Lung (tissue), 12 donors: ENCODE results near the gene ARHGAP42. TPM values are rescaled to one million over a fixed set of nuclear protein-coding genes. Genes with fewer than 3 reads are reported as not detected.

Experiments
- ATAC-seq: fragments of 200-7000 bp; cut with Tn5 transposase; one replicate; pipeline ENCODE4 v1.9.1; 2020; ENCODE audit warnings: moderate number of reproducible peaks; ENCODE audit not compliant: insufficient read depth, low FRiP score
- DNase-seq, 3 donors: peaks; one replicate each; pipeline ENCODE4 v3.0.0-alpha.2; 2013 to 2017
- H3K27ac ChIP-seq, 2 donors: one replicate each; pipeline ENCODE4 v1.5.1; 2013; ENCODE audit warnings: mild to moderate bottlenecking in 2 of 2, moderate library complexity in 2 of 2, control low read depth in 1 of 2, inconsistent platforms in 1 of 2, low read depth in 1 of 2, low read length in 1 of 2
- H3K27me3 ChIP-seq, 3 donors: one replicate each; pipeline ENCODE4 v1.5.1; 2013; ENCODE audit warnings: low read length in 2 of 3; ENCODE audit not compliant: control insufficient read depth in 3 of 3, insufficient read depth in 3 of 3
- H3K36me3 ChIP-seq, 4 donors: one replicate each; pipeline ENCODE4 v1.5.1; 2013; ENCODE audit warnings: low read length in 4 of 4, mild to moderate bottlenecking in 1 of 4, moderate library complexity in 1 of 4; ENCODE audit not compliant: control insufficient read depth in 4 of 4, insufficient read depth in 4 of 4
- H3K4me1 ChIP-seq, 5 donors: one replicate each; pipeline ENCODE4 v1.5.1; 2013; ENCODE audit warnings: low read length in 5 of 5, mild to moderate bottlenecking in 2 of 5, moderate library complexity in 1 of 5; ENCODE audit not compliant: control insufficient read depth in 5 of 5, insufficient read depth in 5 of 5
- H3K4me3 ChIP-seq: one replicate; pipeline ENCODE4 v1.5.1; 2013; ENCODE audit warnings: mild to moderate bottlenecking, control low read depth, moderate library complexity
- H3K9ac ChIP-seq, 2 donors: one replicate each; pipeline ENCODE4 v1.5.1; 2013; ENCODE audit warnings: low read length in 2 of 2, control low read depth in 1 of 2; ENCODE audit not compliant: insufficient read depth in 1 of 2
- H3K9me3 ChIP-seq, 4 donors: one replicate each; pipeline ENCODE4 v1.5.1; 2013; ENCODE audit warnings: low read length in 3 of 4, mild to moderate bottlenecking in 1 of 4, moderate library complexity in 1 of 4; ENCODE audit not compliant: control insufficient read depth in 4 of 4, insufficient read depth in 3 of 4
- CTCF ChIP-seq: IDR thresholded peaks from 2 replicates; pipeline ENCODE4 v1.5.1; 2012; ENCODE audit warnings: mild to moderate bottlenecking; ENCODE audit errors: control extremely low read depth, extremely low read depth
- WGBS, 2 donors: extraction: QIAGEN DNeasy Blood & Tissue Kit; methylation state at CpG; one replicate each; pipeline ENCODE4 v1.1.7; 2013; 5-methylcytosine and 5-hydroxymethylcytosine counted together
- polyA plus RNA-seq, 2 donors: library from polyadenylated mRNA; stranded (reverse); fragments of 200-250 nt; gene quantifications; one replicate each; pipeline ENCODE4 v1.2.1, GENCODE V29; 2013
- total RNA-seq, 2 donors: library from RNA; depleted of rRNA in 1 of 2; stranded (reverse); fragments of >200 nt in 1 of 2; gene quantifications; one replicate each; pipeline ENCODE4 v1.2.1, GENCODE V29; 2014 to 2021
- donor health status: control.
- donor health status: control.
- donor health status: Bipolar disorder and iron deficiency.
- donor health status: healthy.
- donor health status: DM: yes; HTN: yes; CAD: no.

The ARHGAP42 gene
- total and polyA plus RNA-seq, 4 donors = 4.1 to 58.6 (median 10.3) TPM

- no peaks in the 10 kb centered on the region for H3K36me3 ChIP-seq
- no peaks in the 10 kb centered on the region for H3K9me3 ChIP-seq
- no peak for TF ChIP-seq CTCF
- peaks cover 0 to 14% (median 6%) of the 10 kb centered on the region in 5 donors for H3K4me1 ChIP-seq
- no peak overlapping the region for H3K4me3 ChIP-seq
- ATAC-seq = no peak
- DNase-seq = no peak
- H3K27me3 ChIP-seq = no peaks in the 10 kb centered on the region
- 70 to 77% methylated on average over 6 of the region's 6 CpGs for WGBS, 2 donors
- H3K27ac ChIP-seq = no peak overlapping the region
- no peak overlapping the region for H3K9ac ChIP-seq
Observed at GRCh38 chr11:100667449-100667848, 19.6 kb upstream of the ARHGAP42 start.

DNA sequence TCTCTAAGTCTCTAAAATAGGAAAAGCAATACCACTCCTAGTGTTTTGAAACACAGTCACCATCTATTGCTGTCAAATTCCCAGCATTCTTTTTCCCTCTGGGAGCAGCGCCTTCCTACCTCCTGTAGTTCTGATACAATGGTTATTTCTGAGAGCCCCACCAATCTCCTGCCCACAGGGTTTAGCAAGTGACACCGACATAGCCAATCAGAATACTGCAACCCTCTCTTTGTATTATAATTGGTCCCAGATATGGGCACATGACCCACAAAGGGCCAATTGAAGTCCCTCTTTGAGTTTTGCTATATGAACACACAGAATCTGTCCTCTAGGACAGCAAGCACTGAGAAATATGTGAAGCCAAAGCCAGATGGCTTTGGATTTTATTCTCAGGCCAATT is 16.9 kb upstream of the ARHGAP42 start:
- Histone ChIP-seq H3K9ac (no peak overlapping the region), H3K36me3 (no peaks in the 10 kb centered on the region), H3K27ac (no peak overlapping the region), H3K4me1 (peaks cover 0 to 22% (median 11%) of the 10 kb centered on the region in 5 donors), H3K27me3 (no peaks in the 10 kb centered on the region), H3K4me3 (no peak overlapping the region), H3K9me3 (no peaks in the 10 kb centered on the region)
- ATAC-seq = no peak
- TF ChIP-seq CTCF = no peak
- no peak for DNase-seq
- 91 to 93% methylated on average over 2 of the region's 2 CpGs for WGBS, 2 donors

- 82 to 83% methylated on average over 6 of the region's 6 CpGs for WGBS, 2 donors
- ATAC-seq = no peak
- no peak for DNase-seq
- TF ChIP-seq CTCF = no peak
- no peak overlapping the region for H3K27ac ChIP-seq
- H3K9ac ChIP-seq = no peak overlapping the region
- peaks cover 0 to 17% (median 12%) of the 10 kb centered on the region in 5 donors for H3K4me1 ChIP-seq
- H3K36me3 ChIP-seq = no peaks in the 10 kb centered on the region
- no peaks in the 10 kb centered on the region for H3K9me3 ChIP-seq
- H3K4me3 ChIP-seq = no peak overlapping the region
- no peaks in the 10 kb centered on the region for H3K27me3 ChIP-seq
Observed at GRCh38 chr11:100671471-100671870, 15.6 kb upstream of the ARHGAP42 start.

GRCh38 chr11:100672498-100673033 is 14.5 kb upstream of the ARHGAP42 start:
- Histone ChIP-seq H3K4me1 (peaks cover 0 to 17% (median 12%) of the 10 kb centered on the region in 5 donors), H3K27ac (no peak overlapping the region), H3K27me3 (no peaks in the 10 kb centered on the region), H3K9ac (no peak overlapping the region), H3K4me3 (no peak overlapping the region), H3K9me3 (no peaks in the 10 kb centered on the region), H3K36me3 (no peaks in the 10 kb centered on the region)
- ATAC-seq (no peak), DNase-seq (peak in 2 of 3 donors; percentile 62 to 69)
- TF ChIP-seq CTCF = no peak
- 68 to 77% methylated on average over 3 of the region's 3 CpGs for WGBS, 2 donors
